GM12874 (cell line): ENCODE data around the gene TLK2.

ENCODE experiments used
- CTCF ChIP-seq: IDR thresholded peaks from 2 replicates; pipeline ENCODE4 v1.5.1; 2011; ENCODE audit warnings: low read depth, mild to moderate bottlenecking, control low read depth, low read length, moderate library complexity; ENCODE audit not compliant: insufficient read depth

TLK2 gene

GRCh38 chr17:62648251-62648955 lies 169.8 kb downstream of the TLK2 start:
- TF ChIP-seq CTCF: no peak

DNA sequence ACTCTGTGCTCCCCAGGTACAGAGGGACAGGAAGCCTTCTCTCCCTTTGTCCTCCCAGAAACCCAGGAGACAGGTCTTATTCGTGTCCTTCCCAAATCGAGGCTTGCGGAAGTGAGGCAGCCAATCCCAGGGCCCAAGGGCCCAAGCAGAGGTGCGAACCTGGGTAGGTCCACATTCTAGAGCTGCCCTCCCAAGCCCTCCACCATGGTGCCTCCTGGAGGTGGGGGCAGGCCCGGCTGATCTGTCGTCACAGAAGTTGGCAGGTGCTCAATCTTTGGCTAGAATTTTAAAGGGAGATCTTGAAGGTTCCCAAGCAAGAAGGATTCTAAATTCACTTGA lies 170.3 kb downstream of the TLK2 start:
- TF ChIP-seq CTCF: no peak

DNA sequence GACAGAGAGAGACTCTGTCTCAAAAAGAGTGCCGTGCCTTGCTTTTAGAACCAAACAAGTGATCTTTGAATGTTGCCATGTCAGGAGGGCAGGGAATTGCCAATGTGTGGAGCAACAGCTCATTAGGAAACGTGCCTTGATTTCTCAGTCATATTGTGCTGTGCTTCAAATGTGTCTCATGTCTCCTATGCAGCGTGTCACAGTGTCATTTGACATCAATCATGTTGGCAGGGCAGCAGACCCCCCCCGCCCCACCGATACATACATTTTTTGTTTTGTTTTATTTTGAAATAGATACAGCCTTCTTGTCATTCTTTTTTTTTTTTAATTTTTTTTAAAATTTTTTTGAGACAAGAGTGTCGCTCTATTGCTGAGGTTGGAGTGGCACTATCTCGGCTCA lies 170.9 kb downstream of the TLK2 start:
- TF ChIP-seq CTCF: no peak

GRCh38 chr17:62650587-62650986 lies 172.0 kb downstream of the TLK2 start:
- no peak for TF ChIP-seq CTCF

- TF ChIP-seq CTCF: no peak
Measured at GRCh38 chr17:62652251-62653001, 173.8 kb downstream of the TLK2 start.

DNA sequence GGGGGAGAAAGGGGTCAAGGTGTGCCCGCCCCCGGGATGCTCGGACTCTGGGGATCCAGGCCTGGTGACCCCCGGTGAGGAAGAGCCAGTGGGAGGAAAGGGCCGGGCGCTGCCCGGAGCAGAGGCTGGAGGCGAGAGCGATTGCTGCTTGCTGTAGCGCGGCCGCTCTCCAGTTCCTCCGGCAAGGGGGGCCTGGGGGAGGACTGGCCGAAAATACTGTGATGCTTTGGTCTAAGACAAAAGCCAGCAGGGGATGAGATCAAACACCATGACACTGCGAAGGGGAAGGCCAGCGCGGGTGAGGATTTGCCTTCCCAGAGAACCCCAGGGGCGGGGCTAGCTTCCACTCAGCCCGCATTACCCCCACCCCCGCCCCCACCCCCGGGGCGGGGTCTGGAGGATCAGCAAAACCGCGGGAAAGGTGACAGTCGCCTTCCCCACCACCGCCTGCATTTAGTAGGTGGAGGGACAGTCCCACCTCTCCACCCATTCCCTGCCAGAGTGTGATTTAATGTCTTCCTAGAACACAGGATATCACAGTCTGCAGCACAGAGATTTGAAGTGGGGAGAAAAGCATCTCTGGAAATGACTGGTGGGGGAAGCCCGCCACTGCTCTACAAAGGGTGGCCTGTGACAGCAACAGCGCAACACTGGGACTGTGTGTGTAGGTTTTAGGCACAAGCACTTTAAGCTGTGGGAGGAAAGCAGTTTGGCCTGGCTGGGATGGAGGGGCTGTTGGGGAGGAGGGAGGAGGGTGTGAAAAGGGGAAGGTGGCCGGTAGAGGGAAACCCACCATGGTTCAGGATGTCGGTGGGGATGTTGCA lies 174.6 kb downstream of the TLK2 start:
- no peak for TF ChIP-seq CTCF

DNA sequence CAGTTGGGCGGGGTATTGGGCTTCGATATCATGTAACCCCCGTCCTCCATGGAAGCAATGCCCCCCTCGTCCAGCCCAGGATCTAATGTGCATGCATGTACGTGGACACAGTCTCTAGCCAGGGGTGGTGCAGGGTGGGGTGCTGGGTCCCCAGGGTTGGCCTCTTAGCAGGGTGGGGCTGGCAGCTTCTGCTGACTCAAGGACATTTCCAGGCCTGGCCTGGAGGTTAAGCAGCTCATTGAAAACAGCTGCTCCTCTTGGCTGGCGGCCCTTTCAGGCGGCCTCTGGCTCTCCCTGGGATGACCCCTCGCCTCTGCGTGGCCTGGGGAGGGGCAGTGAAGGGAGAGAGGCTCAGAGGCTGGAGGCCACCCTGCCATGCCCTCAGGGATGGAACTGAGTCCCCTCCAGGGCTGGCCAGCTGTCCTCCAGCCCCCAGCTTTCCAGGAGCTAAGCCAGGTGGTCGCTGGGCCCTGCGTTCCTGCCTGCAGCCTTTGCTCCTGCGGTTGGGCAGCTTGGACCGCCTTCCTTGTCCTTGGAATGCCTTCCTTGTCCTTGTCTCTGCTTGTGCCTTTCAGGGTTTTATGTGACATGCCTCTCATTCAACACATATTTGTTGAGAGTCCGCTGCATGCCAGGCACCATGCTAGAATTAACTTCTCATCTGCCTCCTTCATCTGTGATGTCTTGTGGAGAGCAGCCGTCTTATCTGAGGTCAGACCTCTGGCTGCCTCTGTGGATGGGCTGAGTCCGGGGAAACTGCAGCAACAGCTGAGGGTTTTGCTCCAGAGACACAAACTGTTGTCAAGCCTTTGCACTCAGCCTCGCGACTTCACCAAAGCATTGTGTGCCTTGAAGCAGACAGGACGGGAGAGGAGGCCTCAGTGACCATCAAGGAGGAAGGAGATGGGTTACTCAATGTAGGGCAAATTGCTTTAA lies 175.5 kb downstream of the TLK2 start:
- TF ChIP-seq CTCF: no peak
